Choroid plexus epithelial cell (primary cell): ENCODE measurements around the gene HIBCH.

Source experiments
- DNase-seq: peaks from one replicate; pipeline ENCODE4 v3.0.0-alpha.2; 2010; ENCODE audit warnings: low read depth
- H3K4me3 ChIP-seq: 2 replicates; pipeline ENCODE4 v1.5.1; 2011; ENCODE audit warnings: low read depth, mild to moderate bottlenecking, control low read depth, low read length, moderate library complexity
- CTCF ChIP-seq: conservative IDR thresholded peaks from 2 replicates; pipeline ENCODE4 v1.5.1; 2011; ENCODE audit warnings: low read depth, mild to moderate bottlenecking, control low read depth, inconsistent platforms, low read length, moderate library complexity

Gene HIBCH

GRCh38 chr2:190267302-190267701 lies 52.3 kb downstream of the HIBCH start:
- TF ChIP-seq CTCF, result no peak
- no peak overlapping the region for H3K4me3 ChIP-seq
- DNase-seq, result peak; percentile 86

- DNase-seq, result no peak
- no peak overlapping the region for H3K4me3 ChIP-seq
- TF ChIP-seq CTCF, result no peak
These were observed 53.3 kb downstream of the HIBCH start for GRCh38 chr2:190266314-190266713.

- no peak for DNase-seq
- no peak overlapping the region for H3K4me3 ChIP-seq
- TF ChIP-seq CTCF, result no peak
These were observed 57.8 kb downstream of the HIBCH start for GRCh38 chr2:190261851-190262250.

- no peak for TF ChIP-seq CTCF
These were observed 63.5 kb downstream of the HIBCH start for GRCh38 chr2:190256087-190256486.

GRCh38 chr2:190255676-190256075 lies 64.0 kb downstream of the HIBCH start:
- DNase-seq, result peak; percentile 60

More at GRCh38 chr2:190256087-190256486, 63.5 kb downstream of the HIBCH start:
- H3K4me3 ChIP-seq, result no peak overlapping the region
- no peak for DNase-seq

GRCh38 chr2:190254063-190254850 lies 65.4 kb downstream of the HIBCH start:
- H3K4me3 ChIP-seq, result no peak overlapping the region
- TF ChIP-seq CTCF, result no peak
- no peak for DNase-seq

More at GRCh38 chr2:190255676-190256075, 64.0 kb downstream of the HIBCH start:
- H3K4me3 ChIP-seq, result no peak overlapping the region
- TF ChIP-seq CTCF, result no peak

GRCh38 chr2:190250421-190250820 lies 69.2 kb downstream of the HIBCH start:
- no peak for TF ChIP-seq CTCF
- no peak overlapping the region for H3K4me3 ChIP-seq
- DNase-seq, result no peak
